Esophagus muscularis mucosa (tissue), 4 donors: ENCODE measurements around the gene C5AR1. TPM values are rescaled to one million over a fixed set of nuclear protein-coding genes. Genes with fewer than 3 reads are reported as not detected.

Experiments
- DNase-seq: peaks from one replicate; pipeline ENCODE4 v3.0.0-alpha.2; 2017; ENCODE audit errors: extremely low spot score
- H3K27ac ChIP-seq, 4 donors: fragments of 200-600 bp; sonication (generic); replicated peaks in 1 of 4; 1 replicate in 3 of 4; 2 replicates in 1 of 4; pipeline ENCODE4 v1.5.1; 2016 to 2019; ENCODE audit warnings: mild to moderate bottlenecking in 1 of 4
- H3K27me3 ChIP-seq, 4 donors: fragments of 200-600 bp; sonication (generic); one replicate each; pipeline versions ENCODE4 v1.5.1 to v1.6.0; 2016 to 2019
- H3K36me3 ChIP-seq, 4 donors: fragments of 200-600 bp; sonication (generic); one replicate each; pipeline ENCODE4 v1.5.1; 2016 to 2019
- H3K4me1 ChIP-seq, 4 donors: fragments of 200-600 bp; sonication (generic); one replicate each; pipeline ENCODE4 v1.5.1; 2016 to 2019
- H3K4me3 ChIP-seq, 4 donors: fragments of 200-600 bp; sonication (generic); 1 replicate in 2 of 4; 2 replicates in 2 of 4; pipeline ENCODE4 v1.5.1; 2016 to 2019; ENCODE audit warnings: mild to moderate bottlenecking in 4 of 4, moderate library complexity in 1 of 4
- H3K9me3 ChIP-seq, 4 donors: fragments of 200-600 bp; sonication (generic); 1 replicate in 3 of 4; 2 replicates in 1 of 4; pipeline ENCODE4 v1.5.1; 2016 to 2019
- CTCF ChIP-seq, 3 experiments: fragments of 200-600 bp in 2 of 3; fragments of 450-650 bp in 1 of 3; sonication (generic) in 2 of 3; IDR thresholded peaks; one replicate each; pipeline ENCODE4 v1.5.1; 2017 to 2019; ENCODE audit warnings: antibody characterized with exemption in 3 of 3, mild to moderate bottlenecking in 2 of 3, moderate library complexity in 1 of 3
- EP300 ChIP-seq: sonication (generic); formaldehyde crosslinking; IDR thresholded peaks from one replicate; pipeline ENCODE4 v1.6.1; 2017; ENCODE audit warnings: antibody characterized with exemption
- POLR2A ChIP-seq: fragments of 450-650 bp; IDR thresholded peaks from one replicate; pipeline ENCODE4 v1.6.1; 2017; ENCODE audit warnings: antibody characterized with exemption, moderate library complexity, mild to moderate bottlenecking, low read depth
- POLR2AphosphoS5 ChIP-seq, 2 donors: sonication (generic); formaldehyde crosslinking; IDR thresholded peaks; one replicate each; pipeline ENCODE4 v1.6.1; 2017; ENCODE audit warnings: antibody characterized with exemption in 2 of 2
- WGBS: methylation state at CpG from one replicate; pipeline ENCODE4 v1.1.5; 2018; 5-methylcytosine and 5-hydroxymethylcytosine counted together
- intact Hi-C: fragments of 100-400 bp; cut with DNase I; formaldehyde crosslinking; loops from one replicate; pipeline ENCODE4 v1.15.1; 2023
- total RNA-seq, 4 donors: library from RNA; depleted of rRNA; stranded (reverse); fragments of >200 nt; gene quantifications; one replicate each; pipeline versions ENCODE4 v1.1.0 to v1.2.1, GENCODE V29; 2016

Gene C5AR1
- total RNA-seq, 4 donors from 2014 or later = 5.0 to 32.6 (median 7.0) TPM

GRCh38 chr19:47306303-47306702, 3.4 kb upstream of the C5AR1 start:
- TF ChIP-seq CTCF (IDR thresholded peaks at IDR 0.05) (no peak), EP300 (no peak)
- 98% methylated on average over 3 of the region's 3 CpGs for WGBS
- intact Hi-C loops = no loop called here
- Histone ChIP-seq H3K27ac (no peak overlapping the region), H3K4me1 (peaks cover 0 to 21% (median 11%) of the 10 kb centered on the region in 4 donors), H3K4me3 (no peak overlapping the region), H3K27me3 (peaks cover 0 to 26% (median 0%) of the 10 kb centered on the region in 4 donors), H3K36me3 (no peaks in the 10 kb centered on the region), H3K9me3 (no peaks in the 10 kb centered on the region)
- DNase-seq = no peak

GRCh38 chr19:47309038-47309437, 623 bp upstream of the C5AR1 start:
- DNase-seq = no peak
- 36% methylated on average over 6 of the region's 8 CpGs for WGBS
- H3K4me1 ChIP-seq = peaks cover 0 to 21% (median 11%) of the 10 kb centered on the region in 4 donors
- TF ChIP-seq EP300 = no peak
- TF ChIP-seq POLR2A = no peak
- no peak for TF ChIP-seq POLR2AphosphoS5 (IDR thresholded peaks at IDR 0.05)
- no peak for TF ChIP-seq CTCF (IDR thresholded peaks at IDR 0.05)
- no peak overlapping the region for H3K27ac ChIP-seq
- no peaks in the 10 kb centered on the region for H3K36me3 ChIP-seq
- intact Hi-C loops = no loop called here
- no peak overlapping the region for H3K4me3 ChIP-seq
- H3K9me3 ChIP-seq = no peaks in the 10 kb centered on the region
- H3K27me3 ChIP-seq = peaks cover 0 to 44% (median 0%) of the 10 kb centered on the region in 4 donors

GRCh38 chr19:47310323-47310722, 662 bp downstream of the C5AR1 start:
- 83% methylated on average over 2 of the region's 2 CpGs for WGBS

GRCh38 chr19:47310819-47311218, 1.2 kb downstream of the C5AR1 start:
- Histone ChIP-seq H3K9me3 (no peaks in the 10 kb centered on the region), H3K36me3 (no peaks in the 10 kb centered on the region), H3K27me3 (peaks cover 0 to 51% (median 0%) of the 10 kb centered on the region in 4 donors), H3K4me1 (peaks cover 0 to 12% (median 3%) of the 10 kb centered on the region in 4 donors), H3K27ac (peak overlapping the region in 2 of 4 donors; percentile 31 to 49), H3K4me3 (peak overlapping the region; percentile 20 to 37 (median 28))
- intact Hi-C loops = no loop called here
- DNase-seq = no peak
- WGBS = 11% methylated on average over 5 of the region's 5 CpGs
- no peak for TF ChIP-seq CTCF (IDR thresholded peaks at IDR 0.05)
- peak in 1 of 2 donors; percentile 53 for TF ChIP-seq POLR2AphosphoS5 (IDR thresholded peaks at IDR 0.05)
- no peak for TF ChIP-seq EP300

More at GRCh38 chr19:47310323-47310722, 662 bp downstream of the C5AR1 start:
- peak overlapping the region; percentile 20 to 37 (median 28) for H3K4me3 ChIP-seq
- H3K36me3 ChIP-seq = no peaks in the 10 kb centered on the region
- DNase-seq = no peak
- H3K9me3 ChIP-seq = no peaks in the 10 kb centered on the region
- intact Hi-C loops = no loop called here
- TF ChIP-seq EP300 = no peak
- TF ChIP-seq POLR2A = no peak
- TF ChIP-seq POLR2AphosphoS5 (IDR thresholded peaks at IDR 0.05) = no peak
- no peak for TF ChIP-seq CTCF (IDR thresholded peaks at IDR 0.05)
- H3K27me3 ChIP-seq = peaks cover 0 to 46% (median 0%) of the 10 kb centered on the region in 4 donors
- H3K4me1 ChIP-seq = peaks cover 0 to 17% (median 7%) of the 10 kb centered on the region in 4 donors
- peak overlapping the region in 3 of 4 donors; percentile 16 to 49 (median 31) for H3K27ac ChIP-seq
